Ascending aorta (tissue), 2 donors: Measurements from ENCODE around the gene EIF2S1. TPM values are rescaled to one million over a fixed set of nuclear protein-coding genes. Genes with fewer than 3 reads are reported as not detected.

Source experiments
- DNase-seq, 2 donors: peaks; one replicate each; pipeline ENCODE4 v3.0.0-alpha.2; 2019; ENCODE audit warnings: low spot score in 2 of 2
- H3K27ac ChIP-seq, 2 donors: fragments of 200-600 bp; sonication (generic); one replicate each; pipeline ENCODE4 v1.5.1; 2016 to 2017; ENCODE audit warnings: mild to moderate bottlenecking in 1 of 2
- H3K27me3 ChIP-seq: fragments of 200-600 bp; sonication (generic); one replicate; pipeline ENCODE4 v1.5.1; 2017
- H3K36me3 ChIP-seq, 2 donors: fragments of 200-600 bp; sonication (generic); one replicate each; pipeline ENCODE4 v1.5.1; 2016
- H3K4me1 ChIP-seq, 2 donors: fragments of 200-600 bp; sonication (generic); one replicate each; pipeline ENCODE4 v1.5.1; 2016 to 2017; ENCODE audit warnings: mild to moderate bottlenecking in 1 of 2
- H3K4me3 ChIP-seq, 2 donors: fragments of 200-600 bp; sonication (generic); one replicate each; pipeline ENCODE4 v1.5.1; 2016 to 2017; ENCODE audit warnings: mild to moderate bottlenecking in 1 of 2
- H3K9me3 ChIP-seq, 2 donors: fragments of 200-600 bp; sonication (generic); one replicate each; pipeline ENCODE4 v1.5.1; 2016
- intact Hi-C: fragments of 100-400 bp; cut with DNase I; formaldehyde crosslinking; loops from one replicate; pipeline ENCODE4 v1.15.1; 2023
- total RNA-seq: library from RNA; depleted of rRNA; stranded (reverse); fragments of >200 nt; gene quantifications from one replicate; pipeline ENCODE4 v1.1.0, GENCODE V29; 2016
- TF ChIP-seq, protein P1 (sequence below), 3 experiments: fragments of 200-600 bp in 2 of 3; fragments of 450-650 bp in 1 of 3; sonication (generic) in 2 of 3; IDR thresholded peaks; one replicate each; pipeline ENCODE4 v1.5.1; 2016 to 2019; ENCODE audit warnings: antibody characterized with exemption in 3 of 3, mild to moderate bottlenecking in 1 of 3, moderate library complexity in 1 of 3

EIF2S1 gene
- total RNA-seq, 1 donor from 2014 or later, result 55.1 TPM

DNA sequence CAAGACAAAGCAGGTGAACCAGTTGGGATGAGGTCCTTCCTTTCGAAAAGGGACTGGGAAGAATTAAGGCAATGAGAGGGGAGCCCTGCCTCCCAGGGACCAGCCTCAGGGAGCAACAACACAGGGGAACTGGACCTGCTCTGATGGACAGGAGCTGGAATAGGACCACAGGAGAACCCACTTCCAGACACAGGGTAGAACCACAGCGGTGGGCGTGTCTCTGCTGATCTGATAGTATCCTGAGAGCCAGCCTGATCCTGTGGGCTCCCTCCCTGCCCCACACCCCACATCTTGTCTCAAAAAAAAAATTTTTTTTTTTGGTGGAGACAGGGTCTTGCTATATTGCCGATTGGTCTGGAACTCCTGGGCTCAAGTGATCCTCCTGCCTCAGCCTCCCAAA is 65.5 kb downstream of the EIF2S1 start:
- H3K4me3 ChIP-seq, result no peak overlapping the region
- H3K27me3 ChIP-seq, result no peaks in the 10 kb centered on the region
- DNase-seq, result no peak
- TF ChIP-seq, protein P1, sequence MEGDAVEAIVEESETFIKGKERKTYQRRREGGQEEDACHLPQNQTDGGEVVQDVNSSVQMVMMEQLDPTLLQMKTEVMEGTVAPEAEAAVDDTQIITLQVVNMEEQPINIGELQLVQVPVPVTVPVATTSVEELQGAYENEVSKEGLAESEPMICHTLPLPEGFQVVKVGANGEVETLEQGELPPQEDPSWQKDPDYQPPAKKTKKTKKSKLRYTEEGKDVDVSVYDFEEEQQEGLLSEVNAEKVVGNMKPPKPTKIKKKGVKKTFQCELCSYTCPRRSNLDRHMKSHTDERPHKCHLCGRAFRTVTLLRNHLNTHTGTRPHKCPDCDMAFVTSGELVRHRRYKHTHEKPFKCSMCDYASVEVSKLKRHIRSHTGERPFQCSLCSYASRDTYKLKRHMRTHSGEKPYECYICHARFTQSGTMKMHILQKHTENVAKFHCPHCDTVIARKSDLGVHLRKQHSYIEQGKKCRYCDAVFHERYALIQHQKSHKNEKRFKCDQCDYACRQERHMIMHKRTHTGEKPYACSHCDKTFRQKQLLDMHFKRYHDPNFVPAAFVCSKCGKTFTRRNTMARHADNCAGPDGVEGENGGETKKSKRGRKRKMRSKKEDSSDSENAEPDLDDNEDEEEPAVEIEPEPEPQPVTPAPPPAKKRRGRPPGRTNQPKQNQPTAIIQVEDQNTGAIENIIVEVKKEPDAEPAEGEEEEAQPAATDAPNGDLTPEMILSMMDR (IDR thresholded peaks at IDR 0.05), result no peak
- intact Hi-C loops, result loop anchor here (5.0 kb wide), 1 partner anchor 277 kb away; the partner anchor contains the start of gene RDH12
- H3K36me3 ChIP-seq, result no peaks in the 10 kb centered on the region
- H3K9me3 ChIP-seq, result no peaks in the 10 kb centered on the region
- H3K4me1 ChIP-seq, result no peaks in the 10 kb centered on the region
- H3K27ac ChIP-seq, result no peak overlapping the region

DNA sequence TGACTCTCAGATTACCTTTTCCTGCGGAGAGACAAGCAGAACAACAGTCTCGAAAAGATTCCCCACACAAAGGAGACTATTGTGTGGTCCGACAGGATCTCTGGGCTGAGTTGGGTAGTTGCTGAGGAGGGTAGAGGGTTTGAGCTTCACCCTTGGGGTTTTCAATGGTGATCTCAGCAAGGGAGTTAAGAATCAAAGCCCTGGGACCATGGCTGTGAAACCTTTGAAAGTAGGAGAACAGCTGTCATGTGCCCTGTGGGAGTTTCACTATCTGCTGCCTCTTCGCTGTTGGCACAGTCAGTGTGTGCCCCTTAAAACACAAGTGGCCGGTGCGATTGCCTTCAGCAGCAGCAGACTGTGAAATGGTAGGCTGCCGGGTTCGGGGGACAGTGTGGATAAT is 66.0 kb downstream of the EIF2S1 start:
- no peaks in the 10 kb centered on the region for H3K4me1 ChIP-seq
- TF ChIP-seq, protein P1 (IDR thresholded peaks at IDR 0.05), result no peak
- H3K4me3 ChIP-seq, result no peak overlapping the region
- DNase-seq, result no peak
- H3K9me3 ChIP-seq, result no peaks in the 10 kb centered on the region
- H3K27ac ChIP-seq, result no peak overlapping the region
- intact Hi-C loops, result loop anchor here (5.0 kb wide), 1 partner anchor 276 kb away; the partner anchor contains the start of gene RDH12
- no peaks in the 10 kb centered on the region for H3K27me3 ChIP-seq
- no peaks in the 10 kb centered on the region for H3K36me3 ChIP-seq

DNA sequence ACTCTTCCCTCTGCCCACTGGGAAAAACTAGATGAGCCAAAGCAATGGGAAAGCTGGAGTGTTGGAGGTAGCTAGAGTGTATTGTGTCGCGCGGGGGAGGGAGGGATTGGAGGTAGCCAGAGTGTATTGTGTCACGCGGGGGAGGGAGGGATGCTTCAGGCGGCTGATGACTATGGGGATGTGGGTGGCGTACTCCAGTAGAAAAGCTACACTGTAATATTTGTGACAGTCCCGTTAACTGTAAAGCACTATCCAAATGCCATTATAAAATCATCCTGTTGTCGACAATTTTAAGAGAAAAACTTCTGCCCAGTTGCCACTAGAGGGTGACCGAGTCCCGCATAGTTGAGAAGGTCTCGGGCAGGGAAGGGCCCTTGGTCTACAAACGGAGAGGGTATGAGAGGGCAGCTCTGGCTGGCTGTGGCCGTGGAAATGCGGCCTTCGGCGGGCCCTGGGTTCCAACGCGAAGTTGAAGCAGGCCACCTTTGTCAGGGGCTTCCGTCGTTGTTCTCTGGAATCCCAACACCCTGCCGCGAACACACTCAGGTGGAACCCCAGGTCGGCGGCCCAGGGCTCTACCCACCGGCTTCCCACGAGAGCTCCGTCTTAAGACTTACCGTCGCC is 67.0 kb downstream of the EIF2S1 start:
- Histone ChIP-seq H3K4me3 (no peak overlapping the region), H3K27ac (no peak overlapping the region), H3K4me1 (no peaks in the 10 kb centered on the region), H3K9me3 (no peaks in the 10 kb centered on the region), H3K36me3 (no peaks in the 10 kb centered on the region), H3K27me3 (no peaks in the 10 kb centered on the region)
- TF ChIP-seq, protein P1 (IDR thresholded peaks at IDR 0.05), result peak; percentile 56 to 77 (median 64)
- intact Hi-C loops, result loop anchor here (1.0 to 5.0 kb wide), 2 partner anchors 144 to 275 kb away; partner anchors contain the start of gene RDH12
- DNase-seq, result peak in 1 of 2 donors; percentile 80

DNA sequence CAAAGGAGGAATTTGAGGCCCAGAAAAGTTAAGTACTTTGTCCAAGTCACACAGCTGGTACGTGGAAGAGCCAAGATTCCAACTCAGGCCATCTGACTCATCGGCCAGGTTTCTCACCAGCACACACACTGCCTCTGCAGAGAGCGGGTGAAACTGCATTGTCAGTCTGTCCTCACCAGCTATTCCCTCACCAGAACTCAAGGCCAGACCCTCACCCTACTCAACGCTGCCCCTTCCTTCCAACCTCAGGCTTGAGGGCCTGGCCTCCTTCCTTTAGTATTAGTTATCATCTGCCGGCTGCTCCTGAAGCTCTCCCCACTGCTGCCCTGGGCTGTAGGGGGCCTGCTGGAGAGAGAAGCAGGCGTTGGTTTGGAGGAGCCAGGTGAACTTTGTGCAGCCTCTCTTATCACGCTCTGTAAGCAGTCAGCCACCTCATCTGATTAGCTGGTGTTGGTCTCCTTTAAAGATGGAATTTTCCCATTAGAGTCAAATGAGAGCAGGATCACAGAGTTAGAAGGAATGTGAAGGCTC is 68.4 kb downstream of the EIF2S1 start:
- intact Hi-C loops, result loop anchor here (5.0 kb wide), 1 partner anchor 274 kb away; the partner anchor contains the start of gene RDH12
- Histone ChIP-seq H3K9me3 (no peaks in the 10 kb centered on the region), H3K36me3 (no peaks in the 10 kb centered on the region), H3K4me3 (no peak overlapping the region), H3K27me3 (no peaks in the 10 kb centered on the region), H3K27ac (no peak overlapping the region), H3K4me1 (no peaks in the 10 kb centered on the region)
- DNase-seq, result no peak
- TF ChIP-seq, protein P1 (IDR thresholded peaks at IDR 0.05), result no peak

DNA sequence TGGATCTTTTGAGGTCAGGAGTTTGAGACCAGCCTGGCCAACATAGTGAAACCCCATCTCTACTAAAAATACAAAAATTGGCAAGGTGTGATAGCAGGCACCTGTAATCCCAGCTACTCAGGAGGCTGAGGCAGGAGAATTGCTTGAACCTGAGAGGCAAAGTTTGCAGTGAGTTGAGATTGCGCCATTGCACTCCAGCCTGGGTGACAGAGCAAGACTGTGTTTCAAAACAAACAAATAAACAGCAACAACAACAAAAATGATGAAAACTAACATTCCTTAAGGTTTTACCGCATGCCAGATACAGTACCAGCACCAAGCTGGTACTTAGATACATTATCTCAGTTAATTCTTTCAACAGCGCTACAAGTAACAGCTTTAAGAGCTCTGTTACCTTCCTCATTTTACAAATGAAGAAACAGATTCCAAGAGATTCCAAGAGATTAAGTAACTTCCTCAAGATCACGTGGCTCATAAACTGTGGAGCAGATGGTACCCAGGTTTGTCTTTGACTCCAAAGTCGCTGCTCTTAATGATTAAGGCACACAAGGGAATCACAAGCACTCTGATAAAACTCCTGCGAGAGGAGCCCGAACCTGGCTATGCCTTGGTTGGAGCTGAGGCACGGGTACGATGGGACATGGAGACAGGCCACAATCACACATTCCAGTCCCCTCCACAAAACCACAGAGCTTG is 69.5 kb downstream of the EIF2S1 start:
- no peaks in the 10 kb centered on the region for H3K4me1 ChIP-seq
- H3K9me3 ChIP-seq, result no peaks in the 10 kb centered on the region
- intact Hi-C loops, result loop anchor here (5.0 kb wide), 1 partner anchor 273 kb away; the partner anchor contains the start of gene RDH12
- no peak for DNase-seq
- H3K36me3 ChIP-seq, result no peaks in the 10 kb centered on the region
- no peak overlapping the region for H3K4me3 ChIP-seq
- TF ChIP-seq, protein P1 (IDR thresholded peaks at IDR 0.05), result no peak
- H3K27me3 ChIP-seq, result no peaks in the 10 kb centered on the region
- no peak overlapping the region for H3K27ac ChIP-seq
